ENCODE measurements around the gene SYT1.
"Not testable (repeated sequence)": the region's sequence is repeated elsewhere in the genome, so short reads cannot be mapped to it uniquely, and the experiment has no call there.

SYT1 gene

GRCh38 chr12:78977304-78977867 is 112.8 kb downstream of the SYT1 start:
- DNase-seq, result no peak

DNA sequence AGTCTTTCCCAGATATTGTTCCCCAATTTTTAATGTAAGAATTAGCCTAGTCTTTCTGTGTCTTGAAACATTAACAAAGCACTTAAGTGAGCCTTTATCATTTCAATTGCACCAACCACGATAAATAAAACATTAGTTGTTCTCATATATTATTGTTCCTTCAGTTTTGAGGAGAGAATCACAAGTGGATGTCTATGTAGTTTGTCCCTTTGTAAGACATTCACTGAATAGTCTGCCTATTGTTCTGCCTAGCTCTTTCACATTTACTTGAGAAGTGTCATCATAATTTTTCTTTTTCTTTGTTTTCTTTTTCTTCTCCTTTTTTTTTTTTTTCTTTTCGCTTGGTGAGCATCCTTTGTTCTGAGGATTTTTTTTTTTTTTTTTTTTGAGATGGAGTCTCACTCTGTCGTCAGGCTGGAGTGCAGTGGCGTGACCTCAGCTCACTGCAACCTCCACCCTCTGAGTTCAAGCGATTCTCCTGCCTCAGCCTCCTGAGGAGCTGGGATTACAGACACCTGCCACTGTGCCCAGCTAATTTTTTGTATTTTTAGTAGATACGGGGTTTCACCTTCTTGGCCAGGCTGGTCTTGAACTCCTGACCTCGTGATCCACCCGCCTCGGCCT is 129.7 kb downstream of the SYT1 start:
- DNase-seq, result no peak

GRCh38 chr12:79000501-79000900 is 135.9 kb downstream of the SYT1 start:
- no peak for DNase-seq

DNA sequence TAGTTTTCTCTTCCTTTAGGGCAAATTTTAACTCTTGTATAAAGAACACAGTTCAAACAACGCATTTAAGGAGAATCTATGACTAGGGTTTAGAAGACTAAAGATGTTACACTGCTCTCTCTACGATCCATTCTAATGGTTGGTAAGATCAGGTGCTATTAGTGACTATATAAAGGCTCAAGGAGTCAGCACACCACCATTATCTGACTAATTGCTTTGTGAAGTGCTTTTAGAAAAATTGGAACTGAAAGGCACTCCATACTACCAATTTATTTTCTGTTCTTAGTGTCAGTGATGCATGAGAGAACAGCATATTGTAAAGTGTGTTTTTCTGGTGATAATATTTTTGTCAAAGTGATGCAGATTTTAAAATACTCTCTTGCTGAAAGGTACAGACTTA is 136.8 kb downstream of the SYT1 start:
- no peak for DNase-seq

DNA sequence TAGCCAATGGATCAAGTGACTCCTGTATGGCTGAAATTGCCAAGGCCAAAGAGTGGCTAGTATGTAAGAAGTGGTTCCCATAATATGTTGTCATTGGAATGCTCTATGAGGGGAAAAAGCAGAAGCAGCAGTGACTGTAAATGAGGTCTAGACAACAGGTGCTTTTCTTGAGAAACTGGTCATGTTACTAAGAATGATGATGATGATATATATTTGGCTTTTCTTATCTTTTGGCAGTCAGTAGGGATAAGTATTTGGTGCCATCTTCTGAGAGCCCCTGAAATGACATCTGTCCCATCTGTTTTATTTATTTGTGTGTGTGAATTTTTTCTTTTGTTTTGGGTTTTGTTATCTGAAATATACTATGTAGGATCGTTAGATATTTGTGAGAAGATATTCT is 141.7 kb downstream of the SYT1 start:
- DNase-seq, result no peak

GRCh38 chr12:79008591-79008990 is 144.0 kb downstream of the SYT1 start:
- DNase-seq, result no peak

- DNase-seq, result no peak
Measured at GRCh38 chr12:79012636-79013035, 148.1 kb downstream of the SYT1 start.

GRCh38 chr12:79016181-79016580 is 151.6 kb downstream of the SYT1 start:
- no peak for DNase-seq

DNA sequence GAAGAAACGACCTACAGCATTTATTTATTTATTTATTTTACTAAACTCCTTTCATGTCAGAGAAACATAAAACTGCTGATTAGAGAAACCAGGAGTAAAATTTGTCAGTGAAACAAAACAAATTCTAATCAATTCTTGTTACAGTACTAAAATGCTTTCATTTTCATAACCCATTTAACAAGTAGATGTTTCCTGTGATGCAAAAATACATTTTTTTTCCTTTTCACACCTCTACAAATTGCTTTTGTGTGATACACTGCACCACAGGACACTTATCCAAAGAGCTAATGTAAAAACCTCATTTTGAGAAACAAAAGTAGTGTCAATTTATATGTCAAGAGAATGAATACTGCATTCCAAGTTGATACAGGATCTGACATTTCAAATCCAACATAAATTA is 155.1 kb downstream of the SYT1 start:
- no peak for DNase-seq

DNA sequence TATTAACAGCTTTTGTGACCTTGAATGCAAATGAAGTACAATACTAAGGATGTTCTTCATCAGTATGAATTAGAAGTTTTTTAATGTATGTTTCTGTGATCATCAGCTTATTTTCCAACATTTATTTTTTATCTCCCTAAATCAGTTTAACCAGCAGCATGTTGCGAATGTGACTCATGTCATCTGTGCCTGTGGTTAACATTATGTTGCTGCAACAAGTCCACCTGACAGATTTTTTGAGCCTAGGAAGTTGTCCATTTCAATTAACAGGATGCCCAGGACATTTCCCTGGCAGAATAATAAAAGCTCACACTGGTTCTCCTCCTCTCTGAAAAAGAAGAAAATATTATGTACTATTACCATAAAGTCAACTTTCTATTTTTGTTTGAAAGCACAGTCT is 155.5 kb downstream of the SYT1 start:
- no peak for DNase-seq

GRCh38 chr12:79021021-79021420 is 156.4 kb downstream of the SYT1 start:
- DNase-seq, result no peak

- no peak for DNase-seq
Measured at GRCh38 chr12:79023261-79023660, 158.7 kb downstream of the SYT1 start.

DNA sequence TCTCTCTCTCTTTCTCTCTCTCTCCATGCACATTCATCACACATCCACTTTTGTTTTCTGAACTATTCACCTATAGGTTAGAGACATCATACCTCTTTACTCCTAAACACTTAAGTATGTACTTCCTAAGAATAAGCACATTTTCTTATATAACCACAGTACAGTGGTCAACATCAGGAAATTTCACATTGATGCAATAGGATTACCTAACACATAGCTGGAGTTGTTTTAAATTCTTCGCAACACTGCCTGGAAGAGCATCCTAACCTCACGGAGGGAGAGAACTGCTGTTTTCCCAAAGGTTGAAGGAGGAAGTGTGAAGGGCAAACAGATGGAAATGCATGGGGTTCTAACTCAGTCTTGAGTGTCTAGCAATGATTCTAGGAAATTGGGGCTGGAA is 159.2 kb downstream of the SYT1 start:
- DNase-seq, result no peak

DNA sequence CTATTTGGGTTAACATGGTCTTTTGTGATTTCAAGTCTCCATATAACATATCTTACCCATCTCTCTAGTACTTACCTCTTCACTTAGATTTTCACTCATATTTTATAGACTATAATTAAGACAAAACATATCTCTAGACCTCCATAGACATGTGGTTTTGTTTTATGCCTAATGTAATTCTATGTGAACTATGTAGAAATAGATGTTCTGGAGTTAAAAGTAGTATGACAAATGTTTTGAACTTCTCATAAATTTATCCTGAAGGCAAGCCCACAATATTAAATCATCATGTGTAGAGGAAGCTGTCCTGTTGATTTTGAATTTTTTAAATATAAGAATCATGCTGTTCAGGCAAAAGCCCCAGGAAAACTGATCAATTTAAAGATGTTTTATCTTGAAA is 169.2 kb downstream of the SYT1 start:
- DNase-seq, result no peak

DNA sequence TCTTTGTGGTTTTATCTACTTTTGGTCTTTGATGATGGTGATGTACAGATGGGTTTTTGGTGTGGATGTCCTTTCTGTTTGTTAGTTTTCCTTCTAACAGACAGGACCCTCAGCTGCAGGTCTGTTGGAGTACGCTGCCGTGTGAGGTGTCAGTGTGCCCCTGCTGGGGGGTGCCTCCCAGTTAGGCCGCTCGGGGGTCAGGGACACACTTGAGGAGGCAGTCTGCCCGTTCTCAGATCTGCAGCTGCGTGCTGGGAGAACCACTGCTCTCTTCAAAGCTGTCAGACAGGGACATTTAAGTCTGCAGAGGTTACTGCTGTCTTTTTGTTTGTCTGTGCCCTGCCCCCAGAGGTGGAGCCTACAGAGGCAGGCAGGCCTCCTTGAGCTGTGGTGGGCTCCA is 180.2 kb downstream of the SYT1 start:
- not testable (repeated sequence) for DNase-seq

DNA sequence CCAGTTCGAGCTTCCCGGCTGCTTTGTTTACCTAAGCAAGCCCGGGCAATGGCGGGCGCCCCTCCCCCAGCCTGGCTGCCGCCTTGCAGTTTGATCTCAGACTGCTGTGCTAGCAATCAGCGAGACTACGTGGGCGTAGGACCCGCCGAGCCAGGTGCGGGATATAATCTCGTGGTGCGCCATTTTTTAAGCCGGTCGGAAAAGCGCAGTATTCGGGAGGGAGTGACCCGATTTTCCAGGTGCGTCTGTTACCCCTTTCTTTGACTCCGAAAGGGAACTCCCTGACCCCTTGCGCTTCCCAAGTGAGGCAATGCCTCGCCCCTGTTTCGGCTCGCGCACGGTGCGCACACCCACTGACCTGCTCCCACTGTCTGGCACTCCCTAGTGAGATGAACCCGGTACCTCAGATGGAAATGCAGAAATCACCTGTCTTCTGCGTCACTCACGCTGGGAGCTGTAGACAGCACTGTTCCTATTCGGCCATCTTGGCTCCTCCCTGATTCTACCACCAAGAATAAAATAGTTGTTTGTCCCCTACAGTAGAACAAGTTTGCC is 180.7 kb downstream of the SYT1 start:
- not testable (repeated sequence) for DNase-seq

GRCh38 chr12:79046021-79046420 is 181.4 kb downstream of the SYT1 start:
- DNase-seq, result no peak

GRCh38 chr12:79048962-79049361 is 184.4 kb downstream of the SYT1 start:
- DNase-seq, result no peak

DNA sequence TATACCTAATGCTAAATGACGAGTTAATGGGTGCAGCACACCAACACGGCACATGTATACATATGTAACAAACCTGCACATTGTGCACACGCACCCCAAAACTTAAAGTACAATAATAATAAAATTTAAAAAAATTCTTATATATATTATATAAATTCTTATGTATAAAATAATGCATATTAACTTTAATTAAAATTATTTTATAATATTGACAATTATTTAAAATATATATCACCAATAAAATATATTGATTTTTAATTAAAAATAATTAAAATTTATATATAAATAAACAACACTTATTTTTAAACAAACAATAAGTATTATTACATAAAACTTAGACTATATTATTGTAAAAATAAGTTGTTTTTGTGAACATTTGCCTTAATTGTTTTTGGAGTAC is 188.8 kb downstream of the SYT1 start:
- no peak for DNase-seq

DNA sequence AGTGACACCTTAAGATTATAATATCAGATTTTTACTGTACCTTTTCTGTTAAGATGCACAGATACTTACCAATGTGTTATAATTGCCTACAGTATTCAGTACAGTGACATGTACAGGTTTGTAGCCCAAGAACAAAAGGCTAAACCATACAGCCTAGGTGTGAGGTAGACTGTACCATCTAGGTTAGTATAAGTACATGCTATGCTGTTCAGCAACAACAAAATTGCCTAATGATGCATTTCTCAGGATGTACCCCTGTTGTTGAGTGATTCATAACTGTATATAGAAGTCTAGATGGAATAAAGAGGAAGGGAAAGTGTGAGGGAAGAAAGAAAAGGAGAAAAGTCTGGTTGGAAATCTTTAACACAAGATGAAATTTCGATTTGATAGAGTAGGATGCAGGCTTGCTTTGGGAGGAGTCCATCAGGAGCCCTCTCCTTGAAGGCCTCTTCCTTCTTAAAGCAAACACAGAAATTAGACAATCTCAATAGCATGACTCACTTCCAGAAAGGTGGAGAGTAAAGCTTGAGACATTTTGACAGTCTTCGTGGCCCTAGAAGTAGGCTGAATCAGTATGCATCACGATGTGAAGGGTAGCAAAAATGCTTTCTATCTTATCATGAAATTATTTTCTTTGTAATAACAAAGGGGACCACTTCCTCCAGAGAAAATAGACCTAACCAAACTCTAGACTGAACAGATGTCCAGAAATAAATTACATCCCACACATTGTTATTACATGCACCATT is 191.5 kb downstream of the SYT1 start:
- no peak for DNase-seq

DNA sequence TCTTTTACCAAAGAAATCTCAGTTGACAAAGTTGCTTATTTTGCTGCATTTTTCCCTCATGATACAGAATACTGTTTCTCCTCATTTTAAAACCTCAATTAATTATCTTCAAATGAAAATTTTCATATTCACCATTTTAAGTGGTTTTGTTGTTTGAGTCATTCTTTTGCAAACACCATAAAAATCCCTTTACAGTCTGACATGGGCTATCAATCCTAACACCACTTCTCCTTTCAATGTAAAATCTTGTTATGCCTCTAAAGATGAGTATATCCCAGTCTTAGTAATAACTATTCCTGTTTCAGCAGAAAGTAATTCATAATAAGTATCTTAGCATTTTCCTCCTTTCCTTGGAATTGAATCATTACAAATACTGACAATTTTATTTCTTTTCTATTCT is 192.2 kb downstream of the SYT1 start:
- no peak for DNase-seq

DNA sequence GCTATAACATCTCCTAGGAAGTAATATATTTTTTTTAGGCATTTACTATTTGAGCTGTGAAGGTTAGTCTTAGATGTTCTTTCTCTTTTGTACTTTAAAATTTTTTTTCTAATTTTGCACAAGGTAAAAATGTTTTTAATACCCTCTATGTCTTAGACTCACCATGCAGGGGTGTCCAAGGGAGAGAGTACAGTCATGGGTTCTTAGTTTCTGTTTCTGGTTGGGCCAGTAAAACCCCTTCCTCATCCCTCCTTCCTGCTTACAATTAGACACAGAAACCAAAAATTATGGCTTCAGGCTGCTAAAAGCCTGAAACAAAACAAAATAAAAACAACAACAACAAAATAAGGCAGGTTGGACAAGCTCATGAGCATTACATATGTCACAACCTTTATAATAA is 193.0 kb downstream of the SYT1 start:
- no peak for DNase-seq

DNA sequence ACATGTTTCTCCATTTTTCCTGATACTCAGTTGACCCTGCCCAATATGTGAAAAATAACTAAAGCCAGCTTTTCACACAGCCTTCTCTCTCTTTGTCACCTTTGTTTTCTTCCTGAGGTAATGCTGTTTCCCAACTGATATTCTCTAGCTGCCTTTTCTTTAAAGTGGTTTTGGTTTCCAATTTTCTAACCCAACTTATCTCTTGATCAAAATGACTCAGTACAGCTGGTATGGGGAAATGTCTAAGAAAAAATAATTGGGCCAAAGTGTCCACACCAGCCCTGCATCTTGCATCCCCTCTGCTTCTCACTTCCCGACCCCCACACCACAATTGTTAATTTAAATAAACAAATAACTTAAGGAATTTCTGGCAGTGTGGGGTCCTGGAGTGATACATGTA is 193.8 kb downstream of the SYT1 start:
- DNase-seq, result no peak

DNA sequence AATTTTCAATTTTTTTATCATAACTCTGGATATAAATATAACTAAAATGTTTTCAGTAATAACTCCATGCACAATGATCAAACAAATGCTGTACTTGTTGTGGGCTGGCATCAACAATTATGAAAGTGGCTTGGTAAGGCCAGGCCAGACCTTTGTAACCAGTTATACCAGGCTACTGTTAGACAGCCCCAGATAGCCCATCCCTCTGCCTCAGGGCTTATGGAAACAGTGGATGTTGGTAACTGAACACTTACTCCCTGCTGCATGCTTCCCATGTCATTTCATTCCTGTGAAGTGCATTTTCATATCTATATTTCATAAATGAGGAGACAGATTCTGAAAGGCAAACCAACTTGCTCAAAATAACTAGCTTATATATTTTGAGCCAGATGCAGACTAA is 195.0 kb downstream of the SYT1 start:
- no peak for DNase-seq

Data from GOT3 (cell line).